Colonic mucosa (tissue), 4 donors: ENCODE results near the gene CERS6. TPM values are rescaled to one million over a fixed set of nuclear protein-coding genes. Genes with fewer than 3 reads are reported as not detected.

Experiments used
- DNase-seq: peaks from one replicate; pipeline ENCODE4 v3.0.0-alpha.2; 2020
- H3K27ac ChIP-seq: fragments of 200-600 bp; one replicate; pipeline ENCODE4 v1.8.0; 2021
- H3K27me3 ChIP-seq: fragments of 200-600 bp; one replicate; pipeline ENCODE4 v1.8.0; 2021
- H3K36me3 ChIP-seq: fragments of 200-600 bp; one replicate; pipeline ENCODE4 v1.8.0; 2021
- H3K4me1 ChIP-seq: fragments of 200-600 bp; one replicate; pipeline ENCODE4 v1.8.0; 2021; ENCODE audit warnings: mild to moderate bottlenecking
- H3K4me3 ChIP-seq: fragments of 200-600 bp; one replicate; pipeline ENCODE4 v1.8.0; 2021
- H3K9ac ChIP-seq, 2 donors: one replicate each; pipeline ENCODE4 v1.7.0; 2013; ENCODE audit warnings: control low read depth in 2 of 2, low read depth in 2 of 2, low read length in 2 of 2
- H3K9me3 ChIP-seq: fragments of 200-600 bp; one replicate; pipeline ENCODE4 v1.8.0; 2021
- intact Hi-C: fragments of 100-400 bp; cut with DNase I; formaldehyde crosslinking; loops from one replicate; pipeline ENCODE4 v1.14.1; 2022
- total RNA-seq, 2 donors: library from RNA; stranded (reverse); fragmentation: NEBNext Ultra II Directional in 1 of 2; extraction: Animal tissue kit (Norgen Biotek cat#: 25700) in 1 of 2; gene quantifications; one replicate each; pipeline ENCODE4 v1.2.1, GENCODE V29; 2021
- TF ChIP-seq, protein P1 (sequence below): fragments of 200-600 bp; IDR thresholded peaks from one replicate; pipeline ENCODE4 v1.8.0; 2022; ENCODE audit warnings: antibody characterized with exemption, mild to moderate bottlenecking
- donor health status: healthy.
- donor health status: DM: no; HTN: no; CAD: no.
- donor health status: DM: no; HTN: no; CAD: no.

The CERS6 gene
- total RNA-seq, 2 donors from 2014 or later: 56.7 to 75.9 TPM

DNA sequence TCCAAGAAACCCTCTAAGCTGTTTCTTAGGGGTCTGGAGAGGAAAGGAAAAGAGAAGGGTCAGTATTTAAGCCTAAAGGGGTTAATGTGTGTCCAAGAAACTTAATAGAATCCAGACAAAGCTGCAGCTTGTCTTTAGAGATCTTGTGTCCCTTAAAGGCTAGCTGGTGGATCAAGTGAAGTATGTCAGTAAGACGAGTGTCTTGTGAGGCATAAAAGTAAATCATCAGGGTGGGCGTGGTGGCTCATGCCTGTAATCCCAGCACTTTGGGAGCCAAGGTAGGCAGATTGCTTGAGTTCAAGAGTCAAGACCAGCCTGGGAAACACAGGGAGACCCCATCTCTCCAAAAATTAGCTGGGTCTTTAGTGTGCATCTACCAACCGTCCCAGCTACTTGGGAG lies 47.8 kb downstream of the CERS6 start:
- intact Hi-C loops: no loop called here
- Histone ChIP-seq H3K9ac (no peak overlapping the region), H3K9me3 (no peaks in the 10 kb centered on the region), H3K36me3 (no peaks in the 10 kb centered on the region), H3K27me3 (no peaks in the 10 kb centered on the region), H3K4me1 (no peaks in the 10 kb centered on the region), H3K27ac (no peak overlapping the region), H3K4me3 (no peak overlapping the region)
- TF ChIP-seq, protein P1, sequence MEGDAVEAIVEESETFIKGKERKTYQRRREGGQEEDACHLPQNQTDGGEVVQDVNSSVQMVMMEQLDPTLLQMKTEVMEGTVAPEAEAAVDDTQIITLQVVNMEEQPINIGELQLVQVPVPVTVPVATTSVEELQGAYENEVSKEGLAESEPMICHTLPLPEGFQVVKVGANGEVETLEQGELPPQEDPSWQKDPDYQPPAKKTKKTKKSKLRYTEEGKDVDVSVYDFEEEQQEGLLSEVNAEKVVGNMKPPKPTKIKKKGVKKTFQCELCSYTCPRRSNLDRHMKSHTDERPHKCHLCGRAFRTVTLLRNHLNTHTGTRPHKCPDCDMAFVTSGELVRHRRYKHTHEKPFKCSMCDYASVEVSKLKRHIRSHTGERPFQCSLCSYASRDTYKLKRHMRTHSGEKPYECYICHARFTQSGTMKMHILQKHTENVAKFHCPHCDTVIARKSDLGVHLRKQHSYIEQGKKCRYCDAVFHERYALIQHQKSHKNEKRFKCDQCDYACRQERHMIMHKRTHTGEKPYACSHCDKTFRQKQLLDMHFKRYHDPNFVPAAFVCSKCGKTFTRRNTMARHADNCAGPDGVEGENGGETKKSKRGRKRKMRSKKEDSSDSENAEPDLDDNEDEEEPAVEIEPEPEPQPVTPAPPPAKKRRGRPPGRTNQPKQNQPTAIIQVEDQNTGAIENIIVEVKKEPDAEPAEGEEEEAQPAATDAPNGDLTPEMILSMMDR: no peak
- no peak for DNase-seq

DNA sequence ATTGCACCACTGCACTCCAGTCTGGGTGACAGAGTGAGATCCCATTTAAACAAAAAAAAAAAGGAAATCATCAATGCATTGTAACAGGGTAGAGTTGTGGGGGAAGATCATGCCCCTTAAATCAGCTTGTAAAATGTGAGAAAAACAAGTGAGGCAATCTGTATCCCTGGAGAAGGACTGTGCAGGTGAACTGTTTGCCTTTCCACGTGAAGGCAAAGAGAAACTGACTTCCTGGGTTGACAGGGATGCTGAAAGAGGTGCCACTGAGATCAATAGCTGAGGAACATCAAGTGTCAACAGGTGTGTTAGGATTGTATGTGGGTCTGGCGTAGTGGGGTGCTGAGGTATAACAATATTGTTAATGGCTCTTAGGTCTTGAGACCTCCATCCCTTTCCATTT lies 48.3 kb downstream of the CERS6 start:
- no peak for DNase-seq
- no peaks in the 10 kb centered on the region for H3K36me3 ChIP-seq
- no peaks in the 10 kb centered on the region for H3K27me3 ChIP-seq
- no peak overlapping the region for H3K9ac ChIP-seq
- H3K27ac ChIP-seq: no peak overlapping the region
- no peak overlapping the region for H3K4me3 ChIP-seq
- TF ChIP-seq, protein P1: no peak
- intact Hi-C loops: no loop called here
- no peaks in the 10 kb centered on the region for H3K4me1 ChIP-seq
- H3K9me3 ChIP-seq: no peaks in the 10 kb centered on the region

DNA sequence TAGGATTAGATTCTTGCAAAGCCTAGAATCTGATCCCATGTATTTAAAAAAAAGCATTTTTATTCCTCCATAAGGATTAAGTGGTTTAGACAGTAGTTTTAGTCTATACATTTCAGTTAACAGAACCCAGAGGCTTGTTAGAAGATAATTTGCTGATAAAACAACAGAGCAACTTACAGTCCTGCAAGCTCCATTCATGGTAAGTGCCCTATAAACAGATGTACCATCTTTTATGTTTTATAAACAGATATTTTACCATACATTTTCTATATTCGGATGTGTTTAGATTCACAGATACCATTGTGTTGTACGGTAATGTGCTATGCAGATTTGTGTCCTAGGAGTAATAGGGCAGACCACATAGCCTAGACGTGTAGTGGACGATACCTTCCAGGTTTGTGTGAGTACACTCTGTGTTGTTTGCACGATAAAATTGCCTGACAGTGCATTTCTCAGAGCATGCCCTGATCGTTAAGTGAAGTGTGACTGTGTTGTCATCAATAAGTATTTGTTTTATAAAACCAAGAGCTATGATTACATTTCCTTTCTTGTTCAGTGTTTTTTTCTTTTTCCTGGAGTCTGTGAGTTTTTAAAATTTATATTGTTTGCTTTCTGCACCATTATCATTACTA lies 54.2 kb downstream of the CERS6 start:
- Histone ChIP-seq H3K4me3 (no peak overlapping the region), H3K36me3 (no peaks in the 10 kb centered on the region), H3K27me3 (no peaks in the 10 kb centered on the region), H3K9ac (no peak overlapping the region), H3K9me3 (no peaks in the 10 kb centered on the region), H3K4me1 (no peaks in the 10 kb centered on the region), H3K27ac (no peak overlapping the region)
- intact Hi-C loops: no loop called here
- no peak for DNase-seq
- TF ChIP-seq, protein P1: no peak

DNA sequence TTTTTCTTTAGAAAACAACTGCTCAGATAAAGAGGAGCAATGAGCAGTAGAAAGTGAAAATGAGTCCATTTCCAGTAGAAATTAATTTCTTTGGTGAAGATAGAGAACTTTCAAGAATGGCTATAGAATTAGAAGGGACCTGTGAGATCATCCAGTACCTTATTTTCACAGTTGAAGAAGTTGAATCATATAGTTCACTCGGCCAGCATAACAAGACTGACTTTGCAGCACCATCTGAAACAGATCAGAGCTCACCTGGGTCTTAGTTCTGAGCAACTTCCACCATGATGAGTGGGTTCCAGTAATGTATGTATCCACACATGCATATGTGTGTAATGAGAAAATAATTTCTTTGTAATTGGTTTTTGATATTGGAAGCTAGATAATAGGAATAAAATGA lies 58.6 kb downstream of the CERS6 start:
- DNase-seq: no peak
- no peak overlapping the region for H3K27ac ChIP-seq
- H3K9ac ChIP-seq: no peak overlapping the region
- no peaks in the 10 kb centered on the region for H3K27me3 ChIP-seq
- no peaks in the 10 kb centered on the region for H3K9me3 ChIP-seq
- H3K36me3 ChIP-seq: no peaks in the 10 kb centered on the region
- intact Hi-C loops: no loop called here
- H3K4me1 ChIP-seq: no peaks in the 10 kb centered on the region
- TF ChIP-seq, protein P1: no peak
- no peak overlapping the region for H3K4me3 ChIP-seq

DNA sequence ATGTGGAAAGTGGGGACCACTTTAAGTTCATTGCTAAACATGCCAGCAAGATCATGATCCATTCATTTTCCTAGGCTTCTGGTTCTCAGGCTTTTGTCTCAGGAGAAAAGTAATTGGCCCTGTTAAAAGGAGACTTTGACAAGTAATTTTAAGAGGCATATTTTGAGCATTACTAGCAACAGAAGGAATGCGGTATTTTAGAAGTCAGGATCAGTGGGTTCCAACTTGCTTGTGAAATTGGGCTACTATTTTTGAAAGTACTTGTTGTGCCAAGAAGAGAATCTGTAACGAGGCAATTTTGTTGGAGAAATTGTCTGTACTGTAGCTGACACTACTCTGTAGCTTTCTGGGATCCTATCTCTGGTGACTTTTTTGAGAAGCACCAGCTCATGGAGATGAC lies 59.4 kb downstream of the CERS6 start:
- intact Hi-C loops: no loop called here
- Histone ChIP-seq H3K36me3 (no peaks in the 10 kb centered on the region), H3K27ac (no peak overlapping the region), H3K4me1 (no peaks in the 10 kb centered on the region), H3K9me3 (no peaks in the 10 kb centered on the region), H3K9ac (no peak overlapping the region), H3K4me3 (no peak overlapping the region), H3K27me3 (no peaks in the 10 kb centered on the region)
- TF ChIP-seq, protein P1: no peak
- no peak for DNase-seq
